Measurements from ENCODE around the gene SLC39A11.
A peak's percentile ranks its signal among the peaks of the same experiment; 100 is the strongest.

The SLC39A11 gene

GRCh38 chr17:72976971-72977770, 115.3 kb downstream of the SLC39A11 start:
- peak; percentile 61 for DNase-seq (ENCODE audit: low spot score)

- no peak for DNase-seq (ENCODE audit: low spot score)
Observed at GRCh38 chr17:72975509-72975908, 117.0 kb downstream of the SLC39A11 start.

GRCh38 chr17:72974605-72975232, 117.8 kb downstream of the SLC39A11 start:
- no peak for DNase-seq (ENCODE audit: low spot score)

- DNase-seq (ENCODE audit: low spot score): no peak
Observed at GRCh38 chr17:72972263-72972951, 120.1 kb downstream of the SLC39A11 start.

GRCh38 chr17:72971226-72971880, 121.1 kb downstream of the SLC39A11 start:
- DNase-seq (ENCODE audit: low spot score): no peak

- no peak for DNase-seq (ENCODE audit: low spot score)
Observed at GRCh38 chr17:72970797-72971196, 121.7 kb downstream of the SLC39A11 start.

- DNase-seq (ENCODE audit: low spot score): no peak
Observed at GRCh38 chr17:72970246-72970645, 122.2 kb downstream of the SLC39A11 start.

GRCh38 chr17:72969293-72969906, 123.1 kb downstream of the SLC39A11 start:
- DNase-seq (ENCODE audit: low spot score): no peak

- DNase-seq (ENCODE audit: low spot score): no peak
Observed at GRCh38 chr17:72968798-72969197, 123.7 kb downstream of the SLC39A11 start.

- DNase-seq (ENCODE audit: low spot score): no peak
Observed at GRCh38 chr17:72967977-72968585, 124.4 kb downstream of the SLC39A11 start.

GRCh38 chr17:72967277-72967970, 125.1 kb downstream of the SLC39A11 start:
- DNase-seq (ENCODE audit: low spot score): no peak

GRCh38 chr17:72962106-72962505, 130.4 kb downstream of the SLC39A11 start:
- no peak for DNase-seq (ENCODE audit: low spot score)

- DNase-seq (ENCODE audit: low spot score): no peak
Observed at GRCh38 chr17:72955391-72956140, 136.9 kb downstream of the SLC39A11 start.

- DNase-seq (ENCODE audit: low spot score): no peak
Observed at GRCh38 chr17:72954579-72954978, 137.9 kb downstream of the SLC39A11 start.

GRCh38 chr17:72953621-72954020, 138.9 kb downstream of the SLC39A11 start:
- DNase-seq (ENCODE audit: low spot score): no peak

GRCh38 chr17:72952641-72953315, 139.7 kb downstream of the SLC39A11 start:
- DNase-seq (ENCODE audit: low spot score): no peak

- no peak for DNase-seq (ENCODE audit: low spot score)
Observed at GRCh38 chr17:72952220-72952619, 140.3 kb downstream of the SLC39A11 start.

- DNase-seq (ENCODE audit: low spot score): no peak
Observed at GRCh38 chr17:72950242-72950931, 142.1 kb downstream of the SLC39A11 start.

- no peak for DNase-seq (ENCODE audit: low spot score)
Observed at GRCh38 chr17:72948115-72948514, 144.4 kb downstream of the SLC39A11 start.
